Measurements from ENCODE around the gene SUGCT.

DNA sequence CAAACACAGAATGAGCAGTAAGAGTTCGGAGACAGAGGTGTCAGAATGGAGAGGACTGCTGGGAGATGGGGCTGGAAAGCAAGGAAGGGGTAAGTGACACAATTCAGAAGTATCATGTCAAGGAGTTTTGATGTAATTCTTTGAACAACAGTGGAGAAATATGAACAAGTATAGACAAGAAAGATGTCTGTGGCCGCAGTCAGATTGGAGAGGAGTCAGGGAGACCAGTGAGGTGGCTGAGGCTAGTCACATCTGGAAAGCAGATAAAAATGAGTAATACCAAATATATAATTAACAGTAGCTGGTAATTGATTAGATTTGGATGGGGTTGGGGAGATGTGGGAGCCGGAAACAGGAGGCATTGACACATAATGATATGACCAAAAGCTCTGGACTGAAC, 540.9 kb downstream of the SUGCT start:
- TF ChIP-seq POLR2A (IDR thresholded peaks at IDR 0.05; ENCODE audit: control extremely low read depth in 1 of 2, low read depth in 2 of 2, low read length in 2 of 2) (no peak), SRF (IDR thresholded peaks at IDR 0.05; ENCODE audit: low read depth, low read length) (no peak), CTCF (IDR thresholded peaks at IDR 0.05; ENCODE audit: control extremely low read depth in 1 of 3, insufficient read depth in 1 of 3, low read depth in 1 of 3, low read length in 3 of 3) (no peak), SP2 (IDR thresholded peaks at IDR 0.05; ENCODE audit: low read length) (no peak)
- TF ChIP-seq, protein P1, sequence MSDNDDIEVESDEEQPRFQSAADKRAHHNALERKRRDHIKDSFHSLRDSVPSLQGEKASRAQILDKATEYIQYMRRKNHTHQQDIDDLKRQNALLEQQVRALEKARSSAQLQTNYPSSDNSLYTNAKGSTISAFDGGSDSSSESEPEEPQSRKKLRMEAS (IDR thresholded peaks at IDR 0.05) = no peak
- TF ChIP-seq, protein P2, sequence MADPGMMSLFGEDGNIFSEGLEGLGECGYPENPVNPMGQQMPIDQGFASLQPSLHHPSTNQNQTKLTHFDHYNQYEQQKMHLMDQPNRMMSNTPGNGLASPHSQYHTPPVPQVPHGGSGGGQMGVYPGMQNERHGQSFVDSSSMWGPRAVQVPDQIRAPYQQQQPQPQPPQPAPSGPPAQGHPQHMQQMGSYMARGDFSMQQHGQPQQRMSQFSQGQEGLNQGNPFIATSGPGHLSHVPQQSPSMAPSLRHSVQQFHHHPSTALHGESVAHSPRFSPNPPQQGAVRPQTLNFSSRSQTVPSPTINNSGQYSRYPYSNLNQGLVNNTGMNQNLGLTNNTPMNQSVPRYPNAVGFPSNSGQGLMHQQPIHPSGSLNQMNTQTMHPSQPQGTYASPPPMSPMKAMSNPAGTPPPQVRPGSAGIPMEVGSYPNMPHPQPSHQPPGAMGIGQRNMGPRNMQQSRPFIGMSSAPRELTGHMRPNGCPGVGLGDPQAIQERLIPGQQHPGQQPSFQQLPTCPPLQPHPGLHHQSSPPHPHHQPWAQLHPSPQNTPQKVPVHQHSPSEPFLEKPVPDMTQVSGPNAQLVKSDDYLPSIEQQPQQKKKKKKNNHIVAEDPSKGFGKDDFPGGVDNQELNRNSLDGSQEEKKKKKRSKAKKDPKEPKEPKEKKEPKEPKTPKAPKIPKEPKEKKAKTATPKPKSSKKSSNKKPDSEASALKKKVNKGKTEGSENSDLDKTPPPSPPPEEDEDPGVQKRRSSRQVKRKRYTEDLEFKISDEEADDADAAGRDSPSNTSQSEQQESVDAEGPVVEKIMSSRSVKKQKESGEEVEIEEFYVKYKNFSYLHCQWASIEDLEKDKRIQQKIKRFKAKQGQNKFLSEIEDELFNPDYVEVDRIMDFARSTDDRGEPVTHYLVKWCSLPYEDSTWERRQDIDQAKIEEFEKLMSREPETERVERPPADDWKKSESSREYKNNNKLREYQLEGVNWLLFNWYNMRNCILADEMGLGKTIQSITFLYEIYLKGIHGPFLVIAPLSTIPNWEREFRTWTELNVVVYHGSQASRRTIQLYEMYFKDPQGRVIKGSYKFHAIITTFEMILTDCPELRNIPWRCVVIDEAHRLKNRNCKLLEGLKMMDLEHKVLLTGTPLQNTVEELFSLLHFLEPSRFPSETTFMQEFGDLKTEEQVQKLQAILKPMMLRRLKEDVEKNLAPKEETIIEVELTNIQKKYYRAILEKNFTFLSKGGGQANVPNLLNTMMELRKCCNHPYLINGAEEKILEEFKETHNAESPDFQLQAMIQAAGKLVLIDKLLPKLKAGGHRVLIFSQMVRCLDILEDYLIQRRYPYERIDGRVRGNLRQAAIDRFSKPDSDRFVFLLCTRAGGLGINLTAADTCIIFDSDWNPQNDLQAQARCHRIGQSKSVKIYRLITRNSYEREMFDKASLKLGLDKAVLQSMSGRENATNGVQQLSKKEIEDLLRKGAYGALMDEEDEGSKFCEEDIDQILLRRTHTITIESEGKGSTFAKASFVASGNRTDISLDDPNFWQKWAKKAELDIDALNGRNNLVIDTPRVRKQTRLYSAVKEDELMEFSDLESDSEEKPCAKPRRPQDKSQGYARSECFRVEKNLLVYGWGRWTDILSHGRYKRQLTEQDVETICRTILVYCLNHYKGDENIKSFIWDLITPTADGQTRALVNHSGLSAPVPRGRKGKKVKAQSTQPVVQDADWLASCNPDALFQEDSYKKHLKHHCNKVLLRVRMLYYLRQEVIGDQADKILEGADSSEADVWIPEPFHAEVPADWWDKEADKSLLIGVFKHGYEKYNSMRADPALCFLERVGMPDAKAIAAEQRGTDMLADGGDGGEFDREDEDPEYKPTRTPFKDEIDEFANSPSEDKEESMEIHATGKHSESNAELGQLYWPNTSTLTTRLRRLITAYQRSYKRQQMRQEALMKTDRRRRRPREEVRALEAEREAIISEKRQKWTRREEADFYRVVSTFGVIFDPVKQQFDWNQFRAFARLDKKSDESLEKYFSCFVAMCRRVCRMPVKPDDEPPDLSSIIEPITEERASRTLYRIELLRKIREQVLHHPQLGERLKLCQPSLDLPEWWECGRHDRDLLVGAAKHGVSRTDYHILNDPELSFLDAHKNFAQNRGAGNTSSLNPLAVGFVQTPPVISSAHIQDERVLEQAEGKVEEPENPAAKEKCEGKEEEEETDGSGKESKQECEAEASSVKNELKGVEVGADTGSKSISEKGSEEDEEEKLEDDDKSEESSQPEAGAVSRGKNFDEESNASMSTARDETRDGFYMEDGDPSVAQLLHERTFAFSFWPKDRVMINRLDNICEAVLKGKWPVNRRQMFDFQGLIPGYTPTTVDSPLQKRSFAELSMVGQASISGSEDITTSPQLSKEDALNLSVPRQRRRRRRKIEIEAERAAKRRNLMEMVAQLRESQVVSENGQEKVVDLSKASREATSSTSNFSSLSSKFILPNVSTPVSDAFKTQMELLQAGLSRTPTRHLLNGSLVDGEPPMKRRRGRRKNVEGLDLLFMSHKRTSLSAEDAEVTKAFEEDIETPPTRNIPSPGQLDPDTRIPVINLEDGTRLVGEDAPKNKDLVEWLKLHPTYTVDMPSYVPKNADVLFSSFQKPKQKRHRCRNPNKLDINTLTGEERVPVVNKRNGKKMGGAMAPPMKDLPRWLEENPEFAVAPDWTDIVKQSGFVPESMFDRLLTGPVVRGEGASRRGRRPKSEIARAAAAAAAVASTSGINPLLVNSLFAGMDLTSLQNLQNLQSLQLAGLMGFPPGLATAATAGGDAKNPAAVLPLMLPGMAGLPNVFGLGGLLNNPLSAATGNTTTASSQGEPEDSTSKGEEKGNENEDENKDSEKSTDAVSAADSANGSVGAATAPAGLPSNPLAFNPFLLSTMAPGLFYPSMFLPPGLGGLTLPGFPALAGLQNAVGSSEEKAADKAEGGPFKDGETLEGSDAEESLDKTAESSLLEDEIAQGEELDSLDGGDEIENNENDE (IDR thresholded peaks at IDR 0.05; ENCODE audit: insufficient replicate concordance, low read length) = no peak
